Activated CD4-positive, alpha-beta T cell treated with anti-CD3 and anti-CD28 coated beads for 36 hours (primary cell): ENCODE data around the gene C7orf25. TPM values are rescaled to one million over a fixed set of nuclear protein-coding genes. Genes with fewer than 3 reads are reported as not detected.
"Not testable (repeated sequence)": the region's sequence is repeated elsewhere in the genome, so short reads cannot be mapped to it uniquely, and the experiment has no call there.

Source experiments
- ATAC-seq: fragments of 200-7000 bp; cut with Tn5 transposase; one replicate; pipeline ENCODE4 v1.10.0; 2021; ENCODE audit warnings: mild to moderate bottlenecking, moderate library complexity
- CTCF ChIA-PET: fragments of 350-600 bp; sonication (Branson Sonifier 250); formaldehyde crosslinking; loops from one replicate; lab custom pipeline; 2021; ENCODE audit warnings: antibody characterized with exemption; lab: Charles Lee
- POLR2A ChIA-PET: fragments of 350-600 bp; sonication (Branson Sonifier 250); formaldehyde crosslinking; loops from one replicate; lab custom pipeline; 2021; ENCODE audit warnings: antibody characterized with exemption, inconsistent platforms; lab: Charles Lee
- DNase-seq: peaks from one replicate; pipeline ENCODE4 v3.0.0-alpha.2; 2020
- H3K27ac Mint-ChIP-seq: one replicate; pipeline ENCODE4 v1.8.0; 2021; ENCODE audit warnings: mixed read lengths
- H3K27me3 Mint-ChIP-seq: one replicate; pipeline ENCODE4 v1.8.0; 2021; ENCODE audit warnings: mixed read lengths
- H3K36me3 Mint-ChIP-seq: one replicate; pipeline ENCODE4 v1.8.0; 2021; ENCODE audit warnings: low read depth, mixed read lengths
- H3K4me1 Mint-ChIP-seq: one replicate; pipeline ENCODE4 v1.8.0; 2021; ENCODE audit warnings: mixed read lengths
- H3K4me3 Mint-ChIP-seq: one replicate; pipeline ENCODE4 v1.8.0; 2021; ENCODE audit warnings: mild to moderate bottlenecking, moderate library complexity, mixed read lengths
- H3K9me3 Mint-ChIP-seq: one replicate; pipeline ENCODE4 v1.8.0; 2021; ENCODE audit warnings: low read depth, mixed read lengths
- intact Hi-C, 2 experiments: fragments of 100-400 bp; cut with DNase I in 1 of 2; cut with micrococcal nuclease in 1 of 2; formaldehyde crosslinking; loops; one replicate each; pipeline versions ENCODE4 v1.14.2 to v1.15.1; 2022 to 2024; cut with DNase I, micrococcal nuclease
- total RNA-seq, 2 experiments: library from RNA; stranded (reverse); gene quantifications; one replicate each; pipeline ENCODE4 v1.2.3, GENCODE V29; 2021

The C7orf25 gene
- total RNA-seq, 2 experiments from 2014 or later: 2.7 to 5.4 TPM

GRCh38 chr7:42913591-42913990, 1.7 kb upstream of the C7orf25 start:
- Mint-ChIP-seq H3K9me3 (peaks cover 2% of the 10 kb centered on the region), H3K27ac (peak overlapping the region; percentile 87), H3K4me3 (peak overlapping the region; percentile 5), H3K36me3 (peaks cover 52% of the 10 kb centered on the region), H3K4me1 (peaks cover 51% of the 10 kb centered on the region), H3K27me3 (no peaks in the 10 kb centered on the region)
- intact Hi-C loops: loop anchor here in 1 of 2 experiments (1.0 kb wide), 1 partner anchor 8 kb away; no protein-coding TSS in a partner anchor
- ChIA-PET CTCF (interaction anchor here (1.3 to 3.1 kb wide), 5 partner anchors 11 to 27 kb away, joined by 3 to 8 read pairs (median 6); partner anchors contain the start of genes MRPL32 and PSMA2), POLR2A (interaction anchor here (1.2 to 1.3 kb wide), 2 partner anchors 15 to 19 kb away, joined by 3 to 5 read pairs; partner anchors contain the start of genes MRPL32 and PSMA2)
- ATAC-seq (peak; percentile 17), DNase-seq (peak; percentile 17)

GRCh38 chr7:42910306-42910705, 1.6 kb downstream of the C7orf25 start:
- intact Hi-C loops: loop anchor here in 1 of 2 experiments (2.0 kb wide), 1 partner anchor 22 kb away; no protein-coding TSS in a partner anchor
- POLR2A ChIA-PET: no interaction called here

GRCh38 chr7:42907316-42907715, 4.6 kb downstream of the C7orf25 start:
- intact Hi-C loops: no loop called here
- Mint-ChIP-seq H3K9me3 (peaks cover 2% of the 10 kb centered on the region), H3K36me3 (peaks cover 19% of the 10 kb centered on the region), H3K4me3 (no peak overlapping the region), H3K27ac (no peak overlapping the region), H3K4me1 (peaks cover 27% of the 10 kb centered on the region), H3K27me3 (no peaks in the 10 kb centered on the region)
- ATAC-seq (no peak), DNase-seq (no peak)
- ChIA-PET POLR2A (interaction anchor here (0.7 kb wide), 1 partner anchor 31 kb away, joined by 3 read pairs; no protein-coding TSS in a partner anchor), CTCF (interaction anchor here (0.6 kb wide), 1 partner anchor 122 kb away, joined by 3 read pairs; no protein-coding TSS in a partner anchor)

More at GRCh38 chr7:42910306-42910705, 1.6 kb downstream of the C7orf25 start:
- DNase-seq (no peak), ATAC-seq (no peak)
- CTCF ChIA-PET: interaction anchor here (0.5 to 1.6 kb wide), 5 partner anchors 21 to 125 kb away, joined by 3 to 4 read pairs (median 3); partner anchors contain the start of gene PSMA2
- H3K36me3 Mint-ChIP-seq: peaks cover 35% of the 10 kb centered on the region
- no peak overlapping the region for H3K4me3 Mint-ChIP-seq
- H3K9me3 Mint-ChIP-seq: peaks cover 2% of the 10 kb centered on the region
- H3K4me1 Mint-ChIP-seq: peaks cover 57% of the 10 kb centered on the region
- H3K27me3 Mint-ChIP-seq: no peaks in the 10 kb centered on the region
- H3K27ac Mint-ChIP-seq: no peak overlapping the region

- ChIA-PET POLR2A (interaction anchor here (0.6 kb wide), 1 partner anchor 18 kb away, joined by 13 read pairs; no protein-coding TSS in a partner anchor), CTCF (interaction anchor here (1.0 kb wide), 1 partner anchor 30 kb away, joined by 4 read pairs; no protein-coding TSS in a partner anchor)
- ATAC-seq: no peak
- peaks cover 2% of the 10 kb centered on the region for H3K9me3 Mint-ChIP-seq
- DNase-seq: no peak
- H3K27me3 Mint-ChIP-seq: no peaks in the 10 kb centered on the region
- H3K4me1 Mint-ChIP-seq: peaks cover 23% of the 10 kb centered on the region
- H3K36me3 Mint-ChIP-seq: peaks cover 17% of the 10 kb centered on the region
- no peak overlapping the region for H3K27ac Mint-ChIP-seq
- intact Hi-C loops: no loop called here
- H3K4me3 Mint-ChIP-seq: no peak overlapping the region
These were observed 5.7 kb downstream of the C7orf25 start for GRCh38 chr7:42906181-42906580.

GRCh38 chr7:42902331-42902730, 9.5 kb downstream of the C7orf25 start:
- CTCF ChIA-PET: no interaction called here

GRCh38 chr7:42900842-42901241, 11.0 kb downstream of the C7orf25 start:
- H3K27me3 Mint-ChIP-seq: no peaks in the 10 kb centered on the region
- no peak overlapping the region for H3K4me3 Mint-ChIP-seq
- no peak overlapping the region for H3K27ac Mint-ChIP-seq
- H3K36me3 Mint-ChIP-seq: no peaks in the 10 kb centered on the region
- POLR2A ChIA-PET: no interaction called here
- CTCF ChIA-PET: no interaction called here
- no peak for ATAC-seq
- H3K9me3 Mint-ChIP-seq: peaks cover 8% of the 10 kb centered on the region
- intact Hi-C loops: no loop called here
- peaks cover 3% of the 10 kb centered on the region for H3K4me1 Mint-ChIP-seq
- no peak for DNase-seq

More at GRCh38 chr7:42902331-42902730, 9.5 kb downstream of the C7orf25 start:
- intact Hi-C loops: no loop called here
- Mint-ChIP-seq H3K4me1 (peaks cover 5% of the 10 kb centered on the region), H3K4me3 (no peak overlapping the region), H3K36me3 (no peaks in the 10 kb centered on the region), H3K27me3 (no peaks in the 10 kb centered on the region), H3K27ac (no peak overlapping the region), H3K9me3 (peaks cover 2% of the 10 kb centered on the region)
- ATAC-seq (no peak), DNase-seq (no peak)
- POLR2A ChIA-PET: no interaction called here

GRCh38 chr7:42893346-42894240, 18.3 kb downstream of the C7orf25 start:
- Mint-ChIP-seq H3K4me1 (peaks cover 5% of the 10 kb centered on the region), H3K27me3 (no peaks in the 10 kb centered on the region), H3K9me3 (peaks cover 18% of the 10 kb centered on the region), H3K36me3 (peaks cover 7% of the 10 kb centered on the region), H3K27ac (no peak overlapping the region), H3K4me3 (no peak overlapping the region)
- intact Hi-C loops: no loop called here
- ChIA-PET CTCF (no interaction called here), POLR2A (no interaction called here)
- no peak for ATAC-seq
- DNase-seq: no peak

- no peaks in the 10 kb centered on the region for H3K36me3 Mint-ChIP-seq
- ChIA-PET POLR2A (no interaction called here), CTCF (interaction anchor here (0.6 to 2.5 kb wide), 11 partner anchors 8 to 946 kb away, joined by 3 to 16 read pairs (median 3); no protein-coding TSS in a partner anchor)
- ATAC-seq (no peak), DNase-seq (no peak)
- H3K27ac Mint-ChIP-seq: peak overlapping the region; percentile 51
- peaks cover 19% of the 10 kb centered on the region for H3K4me1 Mint-ChIP-seq
- intact Hi-C loops: no loop called here
- H3K27me3 Mint-ChIP-seq: peaks cover 2% of the 10 kb centered on the region
- H3K9me3 Mint-ChIP-seq: no peaks in the 10 kb centered on the region
- peak overlapping the region; percentile 26 for H3K4me3 Mint-ChIP-seq
These were observed 24.9 kb downstream of the C7orf25 start for GRCh38 chr7:42886893-42887505.

GRCh38 chr7:42886129-42886528, 25.7 kb downstream of the C7orf25 start:
- Mint-ChIP-seq H3K9me3 (no peaks in the 10 kb centered on the region), H3K4me1 (peaks cover 19% of the 10 kb centered on the region), H3K4me3 (no peak overlapping the region), H3K36me3 (no peaks in the 10 kb centered on the region), H3K27ac (no peak overlapping the region), H3K27me3 (peaks cover 2% of the 10 kb centered on the region)
- intact Hi-C loops: no loop called here
- ChIA-PET POLR2A (no interaction called here), CTCF (interaction anchor here (0.8 to 2.5 kb wide), 6 partner anchors 7 to 945 kb away, joined by 3 to 16 read pairs (median 4); no protein-coding TSS in a partner anchor)
- no peak for ATAC-seq
- no peak for DNase-seq

- H3K27ac Mint-ChIP-seq, H3K4me3 Mint-ChIP-seq, H3K9me3 Mint-ChIP-seq, ATAC-seq, H3K36me3 Mint-ChIP-seq, intact Hi-C loops, DNase-seq, H3K27me3 Mint-ChIP-seq, POLR2A ChIA-PET: not testable (repeated sequence)
- H3K4me1 Mint-ChIP-seq: peaks cover 19% of the 10 kb centered on the region
- CTCF ChIA-PET: interaction anchor here (2.5 kb wide), 1 partner anchor 8 kb away, joined by 16 read pairs; no protein-coding TSS in a partner anchor
These were observed 26.7 kb downstream of the C7orf25 start for GRCh38 chr7:42885183-42885582.

GRCh38 chr7:42883950-42884349, 27.9 kb downstream of the C7orf25 start:
- ChIA-PET CTCF (no interaction called here), POLR2A (no interaction called here)
- Mint-ChIP-seq H3K36me3 (no peaks in the 10 kb centered on the region), H3K27ac (no peak overlapping the region), H3K27me3 (peaks cover 2% of the 10 kb centered on the region), H3K9me3 (no peaks in the 10 kb centered on the region), H3K4me3 (no peak overlapping the region), H3K4me1 (peaks cover 17% of the 10 kb centered on the region)
- ATAC-seq: no peak
- intact Hi-C loops: no loop called here
- no peak for DNase-seq
